ENCODE results near the gene OR2L5. TPM values are rescaled to one million over a fixed set of nuclear protein-coding genes. Genes with fewer than 3 reads are reported as not detected.

The OR2L5 gene
- total and polyA plus RNA-seq, 2 donors (not counting 3 experiments of a cell fraction or from before 2014, with no cell fraction given) = not detected

- FAIRE-seq (no peak), DNase-seq (ENCODE audit: low read depth, low spot score) (no peak)
- H4K20me1 ChIP-seq (replicated peaks; ENCODE audit: control insufficient read depth, extremely low read depth, insufficient read depth, low read length) = no peaks in the 10 kb centered on the region
- no peak overlapping the region for H3K4me2 ChIP-seq (ENCODE audit: insufficient read depth, low read length)
- no peaks in the 10 kb centered on the region for H3K36me3 ChIP-seq (ENCODE audit: control insufficient read depth in 2 of 2, extremely low read depth in 1 of 2, insufficient read depth in 2 of 2, low read length in 2 of 2)
- no peak overlapping the region for H3K9ac ChIP-seq (replicated peaks; ENCODE audit: extremely low read depth, insufficient read depth, low read length)
- H3K4me1 ChIP-seq (ENCODE audit: control insufficient read depth, extremely low read depth, insufficient read depth, low read length) = no peaks in the 10 kb centered on the region
- no peak for TF ChIP-seq POLR2A (IDR thresholded peaks at IDR 0.05; ENCODE audit: low read depth, low read length)
- no peak for TF ChIP-seq JUN (IDR thresholded peaks at IDR 0.05; ENCODE audit: borderline replicate concordance, insufficient read depth, insufficient read length, low read depth)
- TF ChIP-seq POLR2AphosphoS5 (IDR thresholded peaks at IDR 0.05; ENCODE audit: insufficient read depth, low read depth, low read length) = no peak
- TF ChIP-seq EZH2 (IDR thresholded peaks at IDR 0.05; ENCODE audit: borderline replicate concordance, low read depth, low read length, severe bottlenecking) = no peak
- TF ChIP-seq, protein P1, sequence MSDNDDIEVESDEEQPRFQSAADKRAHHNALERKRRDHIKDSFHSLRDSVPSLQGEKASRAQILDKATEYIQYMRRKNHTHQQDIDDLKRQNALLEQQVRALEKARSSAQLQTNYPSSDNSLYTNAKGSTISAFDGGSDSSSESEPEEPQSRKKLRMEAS (IDR thresholded peaks at IDR 0.05; ENCODE audit: insufficient read depth, insufficient read length) = no peak
- TF ChIP-seq GATA2 (IDR thresholded peaks at IDR 0.05; ENCODE audit: insufficient read depth, insufficient read length, low read depth, low read length) = no peak
- TF ChIP-seq CTCF (IDR thresholded peaks at IDR 0.05; ENCODE audit: extremely low read depth in 1 of 2, insufficient read depth in 1 of 2, low read depth in 1 of 2, low read length in 2 of 2) = no peak
- TF ChIP-seq MYC (IDR thresholded peaks at IDR 0.05; ENCODE audit: low read depth, low read length) = no peak
- TF ChIP-seq FOS (IDR thresholded peaks at IDR 0.05; ENCODE audit: borderline replicate concordance, insufficient read depth, low read length) = no peak
- H3K27me3 ChIP-seq (ENCODE audit: control insufficient read depth in 2 of 2, insufficient read depth in 2 of 2, low read length in 2 of 2) = no peaks in the 10 kb centered on the region
- ChIA-PET CTCF (no interaction called here), POLR2A (no interaction called here)
- no peak overlapping the region for H3K4me3 ChIP-seq (replicated peaks in 1 of 3; ENCODE audit: insufficient read depth in 1 of 3, low read depth in 1 of 3, low read length in 3 of 3)
- peaks cover 6% of the 10 kb centered on the region for H3K9me3 ChIP-seq (replicated peaks; ENCODE audit: control insufficient read depth, insufficient read depth, low read length)
- H3K9me1 ChIP-seq (replicated peaks; ENCODE audit: control insufficient read depth, extremely low read depth, insufficient read depth, low read length) = no peaks in the 10 kb centered on the region
- no TSS peak for BruUV-seq (replicated peaks)
- no peak overlapping the region for H2AFZ ChIP-seq (ENCODE audit: low read depth, low read length)
- H3K27ac ChIP-seq (ENCODE audit: insufficient read depth, low read depth, low read length) = no peak overlapping the region
- intact Hi-C loops (cut with micrococcal nuclease) = no loop called here
- H3K79me2 ChIP-seq (ENCODE audit: control insufficient read depth, insufficient read depth, low read length) = no peaks in the 10 kb centered on the region
- dilution Hi-C loops (cut with MboI; ENCODE audit: extremely low pct_ligation_motif_present, low sequenced_read_pairs) = no loop called here
Observed at GRCh38 chr1:248009681-248010080, 3.8 kb upstream of the OR2L5 start.
